Left cardiac atrium (tissue), 4 donors: Measurements from ENCODE around the gene KRT84. TPM values are rescaled to one million over a fixed set of nuclear protein-coding genes. Genes with fewer than 3 reads are reported as not detected.

ENCODE experiments used
- ATAC-seq, 2 donors: fragments of 200-7000 bp; cut with Tn5 transposase; one replicate each; pipeline ENCODE4 v1.9.1; 2020; ENCODE audit warnings: mild to moderate bottlenecking in 2 of 2, moderate library complexity in 2 of 2
- DNase-seq: peaks from one replicate; pipeline ENCODE4 v3.0.0-alpha.2; 2020
- intact Hi-C, 2 donors: fragments of 100-400 bp; cut with DNase I; formaldehyde crosslinking; loops; one replicate each; pipeline versions ENCODE4 v1.14.1 to v1.15.1; 2022 to 2023
- total RNA-seq, 2 donors: library from RNA; stranded (reverse); fragmentation: NEBNext Ultra II Directional; extraction: Animal tissue kit (Norgen Biotek cat#: 25700); gene quantifications; one replicate each; pipeline ENCODE4 v1.2.1, GENCODE V29; 2021
- donor health status: DM: no; HTN: yes; CAD: no.
- donor health status: DM: no; HTN: yes; CAD: no; lungs with severe emphysema.
- donor health status: DM: yes; HTN: yes; CAD: no.
- donor health status: Dilated cardiomyopathy.

The KRT84 gene
- total RNA-seq, 2 donors from 2014 or later = not detected

DNA sequence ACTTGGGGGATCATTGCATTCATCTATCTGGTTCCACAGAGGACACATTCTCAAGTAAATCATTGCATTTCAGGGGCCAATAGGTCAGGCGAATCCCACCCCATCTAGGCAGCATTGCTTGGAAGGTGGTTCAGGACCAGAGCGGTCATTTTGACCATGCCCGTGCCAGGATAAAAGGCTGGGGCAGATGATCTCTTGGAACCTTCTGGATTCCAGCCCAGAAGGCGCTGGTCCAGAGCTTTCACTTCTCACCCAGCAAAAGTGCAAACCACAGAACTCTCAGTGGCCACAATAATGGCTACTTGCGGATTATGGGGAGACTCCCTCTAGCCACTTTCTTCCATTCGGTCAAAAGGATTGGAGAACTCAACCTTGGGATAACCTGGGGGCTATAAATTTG lies 17.6 kb downstream of the KRT84 start:
- intact Hi-C loops = no loop called here
- no peak for ATAC-seq
- DNase-seq = no peak

DNA sequence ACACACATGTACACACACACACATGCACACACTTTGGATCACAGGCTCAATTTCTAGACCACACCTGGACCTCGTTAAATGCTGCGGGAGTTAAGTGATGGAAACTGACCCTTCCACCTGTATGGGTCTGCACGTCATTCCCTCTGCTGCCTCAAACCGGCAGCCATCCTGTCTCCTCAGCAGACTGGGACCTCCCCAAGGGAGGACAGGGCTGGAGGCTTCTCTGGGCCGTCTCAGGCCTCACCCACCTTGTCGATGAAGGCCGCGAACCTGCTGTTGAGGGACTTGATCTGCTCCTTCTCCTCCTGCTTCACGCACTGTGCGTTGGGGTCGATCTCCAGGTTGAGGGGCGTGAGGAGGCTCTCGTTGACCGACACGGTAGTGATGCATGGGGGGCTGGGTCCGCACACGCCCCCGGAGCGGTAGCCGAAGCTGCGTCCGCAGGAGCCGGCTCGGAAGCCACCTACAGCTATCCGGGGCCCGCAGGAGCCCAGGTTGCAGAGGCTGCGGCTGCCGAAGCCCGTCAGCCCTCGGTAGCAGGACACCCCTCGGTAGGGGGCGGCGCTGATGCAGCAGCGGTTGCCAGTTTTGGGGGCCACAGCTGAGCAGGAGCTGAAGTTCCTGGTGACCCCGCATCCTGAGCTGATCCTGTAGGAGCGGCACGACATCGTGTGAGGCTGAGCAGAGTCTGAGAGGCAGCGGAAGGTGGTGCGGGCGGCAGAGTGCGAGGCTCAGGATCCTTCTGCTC lies 18.5 kb downstream of the KRT84 start, which contains the start of gene KRT85:
TSS of gene KRT85 (minus strand) at position 744 of the 748 bp plus-strand sequence. CDS start at position 668, 76 bp downstream.
- intact Hi-C loops = no loop called here

DNA sequence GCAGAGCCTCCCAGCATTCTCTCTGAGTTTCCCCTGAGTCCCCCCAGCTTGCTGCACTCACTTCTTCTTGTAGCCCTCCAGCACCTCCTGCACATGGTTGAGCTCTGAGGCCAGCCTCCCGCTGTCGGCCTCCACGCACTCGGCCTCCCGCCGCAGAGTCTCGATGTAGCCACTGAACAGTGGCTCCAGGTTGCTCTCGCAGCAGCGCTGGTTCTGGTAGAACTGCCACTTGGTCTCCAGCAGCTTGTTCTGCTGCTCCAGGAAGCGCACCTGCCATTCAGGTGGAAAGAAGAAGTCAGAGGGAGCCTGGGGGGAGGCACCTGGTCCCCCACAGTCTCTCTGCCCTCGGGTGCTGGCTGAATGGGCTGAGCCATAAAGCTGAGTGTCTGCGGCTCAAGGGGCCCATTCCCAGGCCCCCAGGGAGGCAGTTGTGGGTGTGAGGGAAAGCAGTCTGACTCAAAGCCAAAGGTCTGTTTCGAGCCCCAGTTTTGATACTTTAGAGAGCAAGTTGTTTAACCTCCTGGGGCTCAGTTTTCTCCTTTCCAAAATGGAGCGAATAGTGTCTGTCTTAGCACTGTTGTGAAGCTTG lies 20.5 kb downstream of the KRT84 start:
- intact Hi-C loops = no loop called here
- ATAC-seq (no peak), DNase-seq (no peak)

More for the DNA sequence above, 18.5 kb downstream of the KRT84 start, which contains the start of gene KRT85:
- ATAC-seq (no peak), DNase-seq (no peak)

DNA sequence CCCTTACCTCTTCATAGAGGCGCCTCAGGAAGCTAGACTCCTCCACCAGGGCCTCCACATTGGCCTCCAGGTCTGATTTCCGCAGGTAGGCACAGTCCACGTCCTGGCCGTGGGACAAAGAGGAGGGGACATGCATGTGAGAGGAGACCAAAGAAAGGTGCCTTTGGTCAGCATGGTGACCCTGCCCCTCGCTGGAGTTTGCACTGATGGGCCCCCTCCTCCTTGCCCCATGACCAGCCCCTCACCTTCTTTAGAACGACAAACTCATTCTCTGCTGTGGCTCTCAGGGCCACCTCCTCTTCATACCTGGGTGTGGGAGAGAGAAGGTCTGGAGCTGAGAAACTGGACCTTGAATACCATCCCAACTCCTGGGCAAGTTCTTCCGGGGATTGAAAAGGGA lies 21.4 kb downstream of the KRT84 start:
- ATAC-seq = no peak
- no peak for DNase-seq
- intact Hi-C loops = no loop called here

DNA sequence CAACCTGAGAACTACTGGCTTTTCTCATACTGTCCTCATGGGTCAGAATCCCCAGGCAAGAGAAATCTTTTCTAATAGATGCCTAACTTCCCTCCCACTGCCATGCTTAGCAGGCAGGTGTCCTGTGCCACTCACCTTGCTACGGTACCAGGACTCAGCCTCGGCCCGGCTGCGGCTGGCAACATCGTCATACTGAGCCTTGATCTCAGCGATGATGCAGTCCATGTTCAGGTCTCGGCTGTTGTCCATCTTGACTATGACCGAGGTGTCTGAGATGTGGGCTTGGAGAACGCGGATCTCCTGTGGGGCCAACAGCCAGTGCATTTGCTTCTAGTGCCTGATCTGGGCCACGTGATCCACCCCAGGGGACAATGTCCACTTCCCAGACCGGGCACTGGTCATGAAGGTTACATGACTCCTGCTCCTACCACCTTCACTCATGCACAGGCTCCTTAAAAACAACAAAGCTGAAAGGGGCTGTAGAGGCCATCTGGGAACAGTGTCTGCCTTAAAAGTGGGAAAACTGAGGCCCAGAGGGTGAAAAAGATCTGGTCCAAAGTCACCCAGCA lies 22.3 kb downstream of the KRT84 start:
- intact Hi-C loops = no loop called here
- no peak for DNase-seq
- ATAC-seq = no peak

DNA sequence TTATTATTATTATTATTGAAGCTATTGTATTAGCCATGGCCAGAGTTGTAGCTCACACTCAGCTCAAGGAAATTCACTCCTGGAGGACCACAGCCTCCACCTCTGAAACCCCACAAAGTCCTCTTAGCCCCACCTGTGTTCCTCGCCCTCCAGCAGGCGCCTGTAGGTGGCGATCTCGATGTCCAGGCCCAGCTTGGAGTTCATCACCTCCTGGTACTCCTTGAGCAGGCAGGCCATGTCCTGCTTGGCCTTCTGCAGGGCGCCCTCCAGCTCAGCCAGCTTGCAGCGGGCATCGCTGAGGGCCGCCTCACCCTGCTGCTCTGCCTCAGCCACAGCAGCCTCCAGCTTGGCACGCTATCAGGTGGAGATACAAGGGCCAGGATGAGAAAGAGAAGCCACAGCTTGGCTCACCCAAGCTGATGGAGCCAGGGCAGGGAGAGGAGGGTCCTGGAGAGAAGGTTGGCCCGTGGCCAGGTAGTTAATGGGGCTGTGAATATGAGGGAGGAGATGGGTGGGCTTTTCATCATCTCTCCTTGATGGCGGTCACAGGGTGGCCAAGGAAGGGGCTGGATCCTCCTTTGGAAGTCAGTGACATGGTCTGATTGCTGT lies 23.2 kb downstream of the KRT84 start:
- ATAC-seq = no peak
- intact Hi-C loops = no loop called here
- no peak for DNase-seq

DNA sequence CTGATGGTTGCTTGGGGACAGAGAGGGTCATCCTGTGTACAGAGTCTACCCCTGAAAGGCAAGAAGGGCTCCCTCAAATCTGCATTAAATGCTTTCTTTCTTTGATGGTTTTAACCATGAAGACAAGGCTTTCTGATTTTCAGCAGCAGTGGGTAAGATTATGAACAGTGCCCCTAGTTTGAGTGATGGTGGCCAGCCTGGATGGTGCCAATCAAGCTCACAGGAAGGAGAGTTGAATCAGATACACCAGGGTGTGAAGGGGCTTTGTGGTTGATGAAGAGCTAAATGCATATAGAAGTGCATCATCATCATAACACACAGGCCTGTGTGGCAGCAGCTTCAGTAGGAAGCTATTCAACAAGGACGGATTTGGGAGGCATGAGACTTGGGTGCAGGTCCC lies 23.9 kb downstream of the KRT84 start:
- DNase-seq (no peak), ATAC-seq (no peak)
- intact Hi-C loops = no loop called here

DNA sequence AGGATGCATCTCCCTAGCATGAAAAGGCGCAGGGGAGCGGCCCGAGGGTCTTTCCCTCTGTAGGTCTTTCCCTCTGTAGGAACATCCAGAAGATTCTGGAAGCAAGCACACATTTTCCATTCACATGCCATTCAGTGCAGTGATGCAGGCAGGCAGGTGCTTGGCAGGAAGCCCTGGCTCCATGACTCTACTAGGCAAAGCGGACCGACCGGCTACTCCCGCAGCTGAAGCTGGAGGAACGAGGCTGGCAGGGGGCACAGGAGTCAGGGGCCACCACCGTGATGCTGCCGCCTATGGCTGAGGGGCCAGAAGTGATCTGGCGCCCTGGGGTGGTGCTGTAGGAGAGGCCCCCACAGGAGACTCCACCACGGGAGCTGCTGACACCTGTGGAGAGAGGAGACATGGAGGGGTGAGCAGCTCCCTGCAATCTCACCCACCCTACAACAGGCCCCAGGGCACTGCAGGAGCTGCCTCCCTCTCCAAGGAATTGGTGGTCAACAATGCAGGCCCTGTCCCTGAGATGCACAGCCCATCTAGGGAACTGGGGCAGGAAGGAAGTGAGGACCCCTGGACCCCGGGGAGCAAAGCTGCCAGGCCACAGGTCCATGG lies 24.7 kb downstream of the KRT84 start:
- intact Hi-C loops = no loop called here
- ATAC-seq = no peak
- DNase-seq = no peak

DNA sequence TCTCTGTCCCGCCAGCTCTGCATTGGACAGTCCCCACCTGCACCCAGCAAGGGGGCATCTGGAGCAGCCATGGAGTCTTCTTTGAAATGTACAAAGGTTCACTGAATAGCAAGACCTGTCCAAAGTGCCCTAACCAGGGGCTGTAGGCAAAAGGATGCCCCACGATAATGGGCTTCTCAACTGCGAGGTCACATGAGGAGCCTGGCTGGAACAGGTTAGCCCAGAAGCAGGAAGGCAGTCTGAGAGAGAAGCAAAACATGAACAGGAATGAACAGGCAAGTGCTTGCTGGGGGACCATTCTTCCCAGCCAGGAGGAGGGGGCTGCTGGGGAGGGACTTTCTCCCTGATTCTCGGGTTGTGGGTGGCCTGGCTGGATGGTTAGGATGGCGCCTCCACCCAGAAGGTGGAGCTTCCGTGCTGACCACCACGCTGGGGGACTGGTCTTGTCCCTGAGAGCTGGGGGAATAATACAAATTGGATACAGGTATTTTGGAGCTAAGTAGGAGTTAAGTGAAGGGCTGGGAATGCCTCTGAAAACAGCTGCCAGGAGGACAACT lies 25.3 kb downstream of the KRT84 start:
- DNase-seq (no peak), ATAC-seq (no peak)
- intact Hi-C loops = no loop called here

DNA sequence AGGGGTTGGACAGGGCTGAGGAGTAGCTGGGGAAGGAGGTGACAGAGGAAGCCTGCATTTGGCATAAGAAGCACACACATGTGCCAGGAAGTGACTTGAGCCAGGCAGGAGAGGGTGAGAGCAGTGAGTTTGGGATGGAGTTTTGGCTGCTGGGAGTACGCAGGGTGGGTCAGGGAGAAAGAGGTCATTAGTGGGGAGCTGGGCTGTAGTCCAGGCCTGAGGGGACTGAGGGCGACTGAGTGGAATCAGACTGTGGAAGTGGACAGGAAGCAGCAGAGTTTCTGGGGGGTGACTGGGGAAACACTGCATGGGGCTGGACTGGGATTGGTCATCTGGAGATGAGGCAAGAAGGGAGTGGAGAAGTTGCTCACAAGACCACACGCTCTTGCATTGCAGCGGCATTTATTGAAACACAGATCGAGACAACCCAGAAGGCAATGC lies 25.8 kb downstream of the KRT84 start:
- intact Hi-C loops = no loop called here
- DNase-seq (no peak), ATAC-seq (no peak)

DNA sequence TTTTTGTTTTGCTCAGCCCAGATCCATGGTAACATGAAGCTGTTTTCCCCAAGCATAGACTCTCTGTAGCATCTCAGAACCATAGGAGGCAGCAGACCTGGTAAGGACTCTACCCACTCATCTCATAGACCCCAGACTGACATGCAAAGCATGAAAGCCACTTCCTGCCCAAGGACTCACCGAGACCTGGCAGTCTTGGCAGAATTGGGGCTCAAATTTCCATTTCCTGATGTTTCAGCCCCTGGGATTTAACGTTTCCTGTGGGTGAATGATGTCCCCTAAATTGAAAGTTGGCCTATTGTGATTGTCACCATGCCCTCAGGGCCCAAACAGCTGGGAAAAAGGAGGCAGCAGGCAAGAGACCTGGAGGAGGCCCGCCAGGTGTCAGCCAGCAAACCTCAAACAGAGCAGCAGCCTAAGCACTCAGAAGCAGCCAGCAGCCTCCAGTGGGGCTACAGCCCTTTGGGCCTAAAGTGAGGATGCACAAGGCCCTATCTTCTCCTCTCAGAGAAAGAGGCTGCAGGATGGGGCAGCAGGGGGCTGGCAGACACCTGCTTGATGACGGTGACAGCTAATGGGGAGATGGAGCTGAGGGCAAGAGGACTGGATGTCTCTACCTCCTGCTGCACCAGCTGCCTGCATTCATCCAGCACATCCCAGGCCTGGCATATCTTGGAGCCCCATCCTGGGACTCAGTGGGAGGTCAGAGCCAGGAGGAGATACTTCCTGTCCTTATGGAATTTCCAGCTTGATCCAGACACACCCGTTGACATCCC lies 26.7 kb downstream of the KRT84 start:
- ATAC-seq (no peak), DNase-seq (no peak)
- intact Hi-C loops = no loop called here

DNA sequence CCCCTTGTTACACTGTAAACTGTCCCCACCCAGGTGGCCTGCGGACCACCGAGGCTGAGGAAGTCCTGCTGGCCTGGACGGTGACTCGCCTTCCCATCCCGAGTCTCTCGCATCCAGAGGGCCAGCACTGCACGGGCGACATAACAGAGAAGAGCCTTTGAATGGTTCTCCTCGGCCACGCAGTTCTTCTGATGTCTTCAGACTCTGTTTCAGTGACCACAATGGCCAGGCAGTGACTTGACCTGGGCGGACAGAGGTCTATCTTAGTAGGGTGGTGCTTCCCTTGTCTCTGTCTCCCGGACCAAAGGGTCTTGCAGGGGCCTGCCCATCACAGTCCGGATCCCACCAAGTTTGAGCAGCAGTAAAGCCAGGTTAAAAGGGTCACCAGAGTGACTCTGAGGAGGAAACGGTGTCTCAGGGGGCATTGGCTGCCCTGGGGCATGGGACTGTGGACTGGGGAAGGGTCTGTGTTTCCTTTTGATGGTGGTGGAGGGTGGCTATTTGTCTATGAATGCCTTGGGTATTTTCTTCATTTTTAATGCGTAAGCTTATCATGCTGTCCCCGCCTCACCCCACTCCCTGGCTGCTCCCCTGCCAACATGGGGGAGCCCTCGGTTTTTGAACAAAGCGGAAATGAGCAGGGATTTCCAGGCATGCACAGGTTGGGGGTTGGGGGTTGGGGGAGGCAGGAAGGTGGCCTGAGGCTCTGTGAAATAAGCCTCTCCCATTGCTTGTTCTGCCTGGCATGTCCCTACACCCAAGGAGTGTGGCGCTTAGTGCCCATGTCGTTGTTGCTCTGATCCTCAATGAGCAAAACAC lies 28.5 kb downstream of the KRT84 start:
- intact Hi-C loops = no loop called here
- DNase-seq = no peak
- ATAC-seq = no peak

DNA sequence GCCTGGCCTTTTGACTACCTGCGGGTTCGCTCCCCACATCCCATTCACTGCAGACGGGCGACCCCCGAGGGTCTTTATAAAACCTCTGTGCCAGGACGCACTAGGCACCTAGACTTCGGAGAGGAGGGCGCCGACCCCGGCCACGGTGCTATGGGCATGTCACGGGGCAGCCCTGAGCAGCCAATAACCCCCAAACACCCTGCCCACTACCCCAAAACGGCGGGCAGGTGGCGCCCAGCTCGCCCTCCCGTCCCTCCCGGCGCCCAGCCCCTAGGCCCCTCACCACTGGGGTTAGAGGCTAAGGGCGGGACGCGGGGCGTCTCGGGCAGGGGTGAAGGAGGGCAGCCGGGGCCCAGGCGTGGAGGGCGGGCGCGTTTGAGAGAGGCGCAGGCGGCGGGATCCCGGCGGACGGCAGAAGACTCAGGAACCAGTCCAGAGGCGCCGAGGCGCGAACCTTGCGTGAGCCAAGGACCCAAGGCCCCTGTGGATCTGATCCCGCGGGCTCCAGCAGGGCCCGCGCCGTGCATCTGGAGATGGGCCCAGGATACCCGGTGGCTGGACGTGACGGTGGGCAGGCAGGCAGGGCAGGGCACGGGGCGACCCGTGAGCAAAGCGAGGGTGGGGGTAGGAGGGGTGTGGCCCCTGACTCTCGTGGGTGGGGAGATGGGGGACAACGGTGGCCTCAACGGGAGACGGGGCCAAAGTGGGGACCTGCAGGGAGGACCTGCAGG lies 29.3 kb downstream of the KRT84 start:
- ATAC-seq (no peak), DNase-seq (no peak)
- intact Hi-C loops = no loop called here

DNA sequence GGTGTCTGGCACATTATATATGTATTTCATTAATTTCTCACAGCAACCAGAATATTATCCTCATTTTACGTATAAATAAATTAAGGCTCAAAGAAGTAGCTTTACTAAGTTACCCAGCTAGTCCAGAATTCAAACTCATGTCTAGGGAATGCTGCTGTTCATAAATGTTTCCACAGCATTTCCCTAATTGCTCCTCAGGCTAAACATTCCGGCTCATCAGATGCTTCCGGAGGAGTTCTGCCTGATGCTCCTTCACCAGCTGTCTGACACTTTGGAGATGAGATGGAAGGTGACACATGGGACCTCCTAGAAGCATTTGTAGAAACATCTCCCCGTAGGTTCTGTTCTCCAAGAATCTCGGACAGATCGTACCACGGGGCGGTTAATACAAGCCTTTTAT lies 30.3 kb downstream of the KRT84 start:
- intact Hi-C loops = no loop called here
- ATAC-seq (no peak), DNase-seq (no peak)

DNA sequence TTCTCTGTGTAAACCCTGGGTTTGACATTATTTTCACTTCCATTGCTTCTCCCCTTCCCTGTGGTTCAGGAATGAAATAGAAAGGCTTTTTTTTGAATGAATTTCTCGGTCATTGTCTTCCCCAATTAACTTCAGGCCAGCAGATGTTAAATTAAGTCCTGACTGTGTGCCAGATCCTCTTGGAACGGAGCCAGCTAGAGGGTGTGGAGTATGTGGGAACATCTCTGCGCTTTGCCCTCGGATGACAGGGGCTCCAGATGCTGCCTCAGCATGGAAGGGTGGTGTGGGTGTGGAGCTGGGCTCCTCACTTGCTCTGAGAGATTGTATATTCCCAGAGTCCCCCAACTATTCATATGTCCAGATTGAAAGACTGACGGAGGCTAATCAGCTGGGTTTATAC lies 31.3 kb downstream of the KRT84 start:
- intact Hi-C loops = no loop called here

DNA sequence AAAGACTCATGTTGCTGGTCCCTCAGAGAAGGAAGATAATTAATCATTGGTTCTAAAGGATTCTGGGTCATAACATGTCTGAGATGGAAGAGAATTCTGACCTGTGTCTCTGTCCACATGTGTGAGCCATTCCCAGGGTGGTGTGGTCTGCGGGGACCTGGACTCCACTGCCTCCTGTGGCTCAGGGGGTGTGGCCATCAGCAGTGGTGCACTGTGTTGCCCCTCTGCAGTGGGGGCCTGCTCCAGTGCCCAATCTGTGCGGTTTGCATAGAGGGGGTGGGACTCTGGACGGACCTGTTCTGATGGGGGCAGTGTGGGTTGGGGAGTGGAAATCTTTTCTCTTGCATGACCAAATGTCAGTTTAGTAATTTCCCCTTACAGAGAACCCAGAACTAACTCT lies 31.7 kb downstream of the KRT84 start:
- intact Hi-C loops = no loop called here
- DNase-seq = no peak
- ATAC-seq = no peak

More for the DNA sequence above, 31.3 kb downstream of the KRT84 start:
- ATAC-seq = no peak
- no peak for DNase-seq

DNA sequence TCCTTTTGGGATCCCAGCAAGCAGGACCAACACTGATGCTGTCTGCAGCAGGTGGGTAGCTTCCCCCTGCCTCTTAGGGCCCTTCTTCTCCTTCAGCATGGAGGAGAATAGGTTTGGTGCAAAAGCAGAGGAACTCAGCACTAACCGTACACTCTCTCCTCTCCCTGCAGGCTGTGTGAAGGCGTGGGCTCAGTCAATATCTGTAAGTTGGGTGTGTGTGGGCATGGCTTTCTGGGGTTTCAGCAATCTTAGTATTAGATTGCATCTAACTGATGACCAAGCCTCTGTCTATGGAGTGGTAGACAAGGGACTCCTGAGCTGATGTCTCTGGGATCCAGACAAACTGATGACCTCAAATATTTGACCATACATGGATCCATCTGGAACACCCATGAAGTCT lies 32.5 kb downstream of the KRT84 start:
- intact Hi-C loops = no loop called here
- ATAC-seq (no peak), DNase-seq (no peak)
